Body of pancreas (tissue), 4 donors: Measurements from ENCODE around the gene DVL2. TPM values are rescaled to one million over a fixed set of nuclear protein-coding genes. Genes with fewer than 3 reads are reported as not detected.

ENCODE experiments used
- ATAC-seq: fragments of 150-250 bp; one replicate; pipeline ENCODE4 v1.9.1; 2016
- DNase-seq, 4 donors: peaks; one replicate each; pipeline ENCODE4 v3.0.0-alpha.2; 2019
- H3K27ac ChIP-seq, 4 donors: fragments of 200-600 bp; sonication (generic); 1 replicate in 3 of 4; 2 replicates in 1 of 4; pipeline versions ENCODE4 v1.5.1 to v1.6.1; 2016 to 2019; ENCODE audit warnings: mild to moderate bottlenecking in 1 of 4, mixed read lengths in 1 of 4, moderate library complexity in 1 of 4
- H3K27me3 ChIP-seq, 2 donors: fragments of 200-600 bp; sonication (generic); one replicate each; pipeline ENCODE4 v1.6.0; 2016; ENCODE audit warnings: mild to moderate bottlenecking in 1 of 2
- H3K36me3 ChIP-seq, 2 donors: fragments of 200-600 bp; sonication (generic); replicated peaks in 1 of 2; 2 replicates each; pipeline ENCODE4 v1.5.1; 2016; ENCODE audit warnings: low read depth in 2 of 2; ENCODE audit not compliant: insufficient read depth in 1 of 2
- H3K4me1 ChIP-seq: fragments of 200-600 bp; sonication (generic); one replicate; pipeline ENCODE4 v1.6.0; 2016
- H3K4me3 ChIP-seq, 2 donors: fragments of 200-600 bp; sonication (generic); 1 replicate in 1 of 2; 2 replicates in 1 of 2; pipeline ENCODE4 v1.5.1; 2016 to 2019
- H3K9me3 ChIP-seq, 3 donors: fragments of 200-600 bp; sonication (generic); 1 replicate in 2 of 3; 2 replicates in 1 of 3; pipeline ENCODE4 v1.5.1; 2016
- CTCF ChIP-seq, 7 experiments: fragments of 450-650 bp in 4 of 7; fragments of 200-600 bp in 3 of 7; sonication (generic) in 3 of 7; IDR thresholded peaks; one replicate each; pipeline ENCODE4 v1.5.1; 2016 to 2019; ENCODE audit warnings: antibody characterized with exemption in 7 of 7
- POLR2A ChIP-seq, 3 donors: fragments of 450-650 bp; IDR thresholded peaks; one replicate each; pipeline ENCODE4 v1.6.1; 2016; ENCODE audit warnings: antibody characterized with exemption in 3 of 3, mild to moderate bottlenecking in 2 of 3
- WGBS, 2 donors: methylation state at CpG; one replicate each; pipeline ENCODE4 v1.1.5; 2017; 5-methylcytosine and 5-hydroxymethylcytosine counted together
- intact Hi-C: fragments of 100-400 bp; cut with DNase I; formaldehyde crosslinking; loops from one replicate; pipeline ENCODE4 v1.15.1; 2023
- total RNA-seq, 2 donors: library from RNA; depleted of rRNA; stranded (reverse); fragments of >200 nt; gene quantifications; one replicate each; pipeline ENCODE4 v1.1.0, GENCODE V29; 2016

DVL2 gene
- total RNA-seq, 2 donors from 2014 or later, result 19.5 to 41.5 TPM

- H3K4me1 ChIP-seq, result peaks cover 45% of the 10 kb centered on the region
- no peak for ATAC-seq
- peaks cover 0 to 21% of the 10 kb centered on the region in 2 donors for H3K36me3 ChIP-seq
- H3K27ac ChIP-seq, result peak overlapping the region in 3 of 4 donors; percentile 25 to 52 (median 48)
- intact Hi-C loops, result no loop called here
- WGBS, 2 donors, result 71 to 89% methylated on average over 7 to 10 of the region's 10 CpGs
- no peak overlapping the region for H3K4me3 ChIP-seq
- DNase-seq, result no peak
- TF ChIP-seq POLR2A (IDR thresholded peaks at IDR 0.05) (no peak), CTCF (IDR thresholded peaks at IDR 0.05) (no peak)
- no peaks in the 10 kb centered on the region for H3K9me3 ChIP-seq
- H3K27me3 ChIP-seq, result no peaks in the 10 kb centered on the region
Measured at GRCh38 chr17:7224110-7224509, 10.2 kb downstream of the DVL2 start.

GRCh38 chr17:7223375-7223774 is 10.9 kb downstream of the DVL2 start:
- TF ChIP-seq POLR2A (IDR thresholded peaks at IDR 0.05) (no peak), CTCF (IDR thresholded peaks at IDR 0.05) (no peak)
- WGBS, 2 donors, result 76 to 77% methylated on average over 4 of the region's 4 CpGs
- intact Hi-C loops, result no loop called here
- Histone ChIP-seq H3K9me3 (no peaks in the 10 kb centered on the region), H3K4me3 (no peak overlapping the region), H3K27me3 (no peaks in the 10 kb centered on the region), H3K4me1 (peaks cover 50% of the 10 kb centered on the region), H3K36me3 (peaks cover 0 to 21% of the 10 kb centered on the region in 2 donors), H3K27ac (peak overlapping the region in 2 of 4 donors; percentile 25 to 52)
- ATAC-seq, result no peak
- no peak for DNase-seq

GRCh38 chr17:7222972-7223292 is 11.4 kb downstream of the DVL2 start:
- Histone ChIP-seq H3K4me1 (peaks cover 54% of the 10 kb centered on the region), H3K4me3 (no peak overlapping the region), H3K27me3 (no peaks in the 10 kb centered on the region), H3K27ac (peak overlapping the region in 1 of 4 donors; percentile 52), H3K36me3 (peaks cover 0 to 21% of the 10 kb centered on the region in 2 donors), H3K9me3 (no peaks in the 10 kb centered on the region)
- intact Hi-C loops, result no loop called here
- ATAC-seq (no peak), DNase-seq (no peak)
- WGBS, 2 donors, result 66 to 97% methylated on average over 5 to 7 of the region's 7 CpGs
- TF ChIP-seq POLR2A (IDR thresholded peaks at IDR 0.05) (no peak), CTCF (IDR thresholded peaks at IDR 0.05) (no peak)

GRCh38 chr17:7222093-7222971 is 12.0 kb downstream of the DVL2 start:
- no peaks in the 10 kb centered on the region for H3K27me3 ChIP-seq
- H3K36me3 ChIP-seq, result peaks cover 0 to 19% of the 10 kb centered on the region in 2 donors
- intact Hi-C loops, result no loop called here
- peak in 1 of 3 donors; percentile 8 for TF ChIP-seq POLR2A (IDR thresholded peaks at IDR 0.05)
- no peak for TF ChIP-seq CTCF (IDR thresholded peaks at IDR 0.05)
- peak in 1 of 4 donors; percentile 13 for DNase-seq
- H3K4me3 ChIP-seq, result no peak overlapping the region
- WGBS, 2 donors, result 64 to 77% methylated on average over 10 to 15 of the region's 15 CpGs
- H3K27ac ChIP-seq, result peak overlapping the region; percentile 99 to 100 (median 100)
- H3K9me3 ChIP-seq, result no peaks in the 10 kb centered on the region
- ATAC-seq, result no peak
- peaks cover 58% of the 10 kb centered on the region for H3K4me1 ChIP-seq
